K562 (cell line): ENCODE data around the gene DLG3.

ENCODE experiments used
- HDAC2 ChIP-seq: fragments of 450-650 bp; IDR thresholded peaks from 2 replicates; pipeline ENCODE4 v1.6.1; 2016; ENCODE audit warnings: mild to moderate bottlenecking
- MAZ ChIP-seq, 2 experiments: fragments of 450-650 bp in 1 of 2; sonication (generic) in 1 of 2; formaldehyde crosslinking; IDR thresholded peaks in 1 of 2; conservative IDR thresholded peaks in 1 of 2; 2 replicates each; pipeline versions ENCODE4 v1.4.0 to v1.5.0; 2020; ENCODE audit warnings: mild to moderate bottlenecking in 1 of 2, missing genetic modification reagents in 1 of 2
- MBD2 ChIP-seq: sonication (generic); IDR thresholded peaks from 2 replicates; pipeline ENCODE4 v1.6.1; 2016; ENCODE audit warnings: low read depth, borderline replicate concordance
- MXI1 ChIP-seq: IDR thresholded peaks from 2 replicates; pipeline ENCODE4 v1.6.1; 2011; ENCODE audit warnings: low read depth, mild to moderate bottlenecking, improper control_type of control experiment, low read length
- MYC ChIP-seq, 2 experiments: fragments of 250-450 bp in 1 of 2; sonication (Bioruptor Pico) in 1 of 2; IDR thresholded peaks; 2 replicates each; pipeline versions ENCODE4 v1.5.1 to v1.6.1; 2012 to 2021; ENCODE audit warnings: low read depth in 2 of 2, borderline replicate concordance in 1 of 2, improper control_type of control experiment in 1 of 2, low read length in 1 of 2, mild to moderate bottlenecking in 1 of 2, moderate library complexity in 1 of 2
- POU5F1 ChIP-seq: fragments of 150-350 bp; IDR thresholded peaks from 2 replicates; pipeline ENCODE4 v1.6.1; 2014; ENCODE audit warnings: borderline replicate concordance, low read length, low read depth, mild to moderate bottlenecking; ENCODE audit not compliant: partially characterized antibody
- RNF2 ChIP-seq: sonication (generic); IDR thresholded peaks from 2 replicates; pipeline ENCODE4 v1.6.1; 2016
- SMC3 ChIP-seq: conservative IDR thresholded peaks from 2 replicates; pipeline ENCODE4 v1.6.1; 2011; ENCODE audit warnings: low read depth, low read length, improper control_type of control experiment; ENCODE audit not compliant: insufficient read depth
- SNAPC5 ChIP-seq: fragments of 250-450 bp; sonication (Bioruptor Pico); IDR thresholded peaks from 2 replicates; pipeline ENCODE4 v1.8.0; 2021; ENCODE audit warnings: moderate library complexity, mild to moderate bottlenecking, inconsistent platforms
- ZNF253 ChIP-seq: fragments of 250-450 bp; sonication (Bioruptor Pico); conservative IDR thresholded peaks from 2 replicates; pipeline ENCODE4 v1.6.1; 2021; ENCODE audit warnings: mild to moderate bottlenecking
- TF ChIP-seq, protein P1 (sequence below): fragments of 450-650 bp; formaldehyde crosslinking; IDR thresholded peaks from 2 replicates; pipeline ENCODE4 v1.4.0; 2020; ENCODE audit warnings: mild to moderate bottlenecking, mixed read lengths
- TF ChIP-seq, protein P2 (sequence below), 3 experiments: IDR thresholded peaks in 2 of 3; conservative IDR thresholded peaks in 1 of 3; 2 replicates each; pipeline ENCODE4 v1.5.1; 2011 to 2012; ENCODE audit warnings: low read length in 3 of 3, mild to moderate bottlenecking in 3 of 3, control low read depth in 2 of 3, improper control_type of control experiment in 1 of 3, inconsistent platforms in 1 of 3, low read depth in 1 of 3, mixed read lengths in 1 of 3, moderate library complexity in 1 of 3; ENCODE audit not compliant: insufficient read depth in 2 of 3
- TF ChIP-seq, protein P3 (sequence below): fragments of 250-450 bp; sonication (Bioruptor Pico); IDR thresholded peaks from 2 replicates; pipeline ENCODE4 v1.5.0; 2020; ENCODE audit warnings: mild to moderate bottlenecking
- TF ChIP-seq, protein P4 (sequence below), 2 experiments: fragments of 250-450 bp in 1 of 2; fragments of 450-650 bp in 1 of 2; sonication (Bioruptor Pico) in 1 of 2; IDR thresholded peaks; 2 replicates each; pipeline versions ENCODE4 v1.6.1 to v1.8.0; 2016 to 2021; ENCODE audit warnings: mild to moderate bottlenecking in 2 of 2, moderate library complexity in 2 of 2, missing compliant biosample characterization in 1 of 2, missing genetic modification characterization in 1 of 2

GRCh38 chrX:70426286-70427278, 18.1 kb upstream of the DLG3 start:
- TF ChIP-seq SMC3 = no peak
- TF ChIP-seq ZNF253 (CRISPR knock-in tag) = no peak
- TF ChIP-seq, protein P1, sequence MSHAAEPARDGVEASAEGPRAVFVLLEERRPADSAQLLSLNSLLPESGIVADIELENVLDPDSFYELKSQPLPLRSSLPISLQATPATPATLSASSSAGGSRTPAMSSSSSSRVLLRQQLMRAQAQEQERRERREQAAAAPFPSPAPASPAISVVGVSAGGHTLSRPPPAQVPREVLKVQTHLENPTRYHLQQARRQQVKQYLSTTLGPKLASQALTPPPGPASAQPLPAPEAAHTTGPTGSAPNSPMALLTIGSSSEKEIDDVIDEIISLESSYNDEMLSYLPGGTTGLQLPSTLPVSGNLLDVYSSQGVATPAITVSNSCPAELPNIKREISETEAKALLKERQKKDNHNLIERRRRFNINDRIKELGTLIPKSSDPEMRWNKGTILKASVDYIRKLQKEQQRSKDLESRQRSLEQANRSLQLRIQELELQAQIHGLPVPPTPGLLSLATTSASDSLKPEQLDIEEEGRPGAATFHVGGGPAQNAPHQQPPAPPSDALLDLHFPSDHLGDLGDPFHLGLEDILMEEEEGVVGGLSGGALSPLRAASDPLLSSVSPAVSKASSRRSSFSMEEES (CRISPR knock-in tag) = no peak
- no peak for TF ChIP-seq MBD2
- TF ChIP-seq MAZ (CRISPR knock-in tag; conservative IDR thresholded peaks at IDR 0.05 in 1 of 2, IDR thresholded peaks at IDR 0.05 in 1 of 2) = no peak
- TF ChIP-seq, protein P2, sequence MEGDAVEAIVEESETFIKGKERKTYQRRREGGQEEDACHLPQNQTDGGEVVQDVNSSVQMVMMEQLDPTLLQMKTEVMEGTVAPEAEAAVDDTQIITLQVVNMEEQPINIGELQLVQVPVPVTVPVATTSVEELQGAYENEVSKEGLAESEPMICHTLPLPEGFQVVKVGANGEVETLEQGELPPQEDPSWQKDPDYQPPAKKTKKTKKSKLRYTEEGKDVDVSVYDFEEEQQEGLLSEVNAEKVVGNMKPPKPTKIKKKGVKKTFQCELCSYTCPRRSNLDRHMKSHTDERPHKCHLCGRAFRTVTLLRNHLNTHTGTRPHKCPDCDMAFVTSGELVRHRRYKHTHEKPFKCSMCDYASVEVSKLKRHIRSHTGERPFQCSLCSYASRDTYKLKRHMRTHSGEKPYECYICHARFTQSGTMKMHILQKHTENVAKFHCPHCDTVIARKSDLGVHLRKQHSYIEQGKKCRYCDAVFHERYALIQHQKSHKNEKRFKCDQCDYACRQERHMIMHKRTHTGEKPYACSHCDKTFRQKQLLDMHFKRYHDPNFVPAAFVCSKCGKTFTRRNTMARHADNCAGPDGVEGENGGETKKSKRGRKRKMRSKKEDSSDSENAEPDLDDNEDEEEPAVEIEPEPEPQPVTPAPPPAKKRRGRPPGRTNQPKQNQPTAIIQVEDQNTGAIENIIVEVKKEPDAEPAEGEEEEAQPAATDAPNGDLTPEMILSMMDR (IDR thresholded peaks at IDR 0.05 in 2 of 3, conservative IDR thresholded peaks at IDR 0.05 in 1 of 3; ENCODE audit: insufficient read depth in 2 of 3, low read depth in 1 of 3, low read length in 3 of 3) = no peak
- no peak for TF ChIP-seq POU5F1
- no peak for TF ChIP-seq RNF2
- no peak for TF ChIP-seq HDAC2
- TF ChIP-seq, protein P3, sequence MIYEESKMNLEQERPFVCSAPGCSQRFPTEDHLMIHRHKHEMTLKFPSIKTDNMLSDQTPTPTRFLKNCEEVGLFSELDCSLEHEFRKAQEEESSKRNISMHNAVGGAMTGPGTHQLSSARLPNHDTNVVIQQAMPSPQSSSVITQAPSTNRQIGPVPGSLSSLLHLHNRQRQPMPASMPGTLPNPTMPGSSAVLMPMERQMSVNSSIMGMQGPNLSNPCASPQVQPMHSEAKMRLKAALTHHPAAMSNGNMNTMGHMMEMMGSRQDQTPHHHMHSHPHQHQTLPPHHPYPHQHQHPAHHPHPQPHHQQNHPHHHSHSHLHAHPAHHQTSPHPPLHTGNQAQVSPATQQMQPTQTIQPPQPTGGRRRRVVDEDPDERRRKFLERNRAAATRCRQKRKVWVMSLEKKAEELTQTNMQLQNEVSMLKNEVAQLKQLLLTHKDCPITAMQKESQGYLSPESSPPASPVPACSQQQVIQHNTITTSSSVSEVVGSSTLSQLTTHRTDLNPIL (CRISPR knock-in tag) = no peak
- no peak for TF ChIP-seq MXI1
- TF ChIP-seq MYC (IDR thresholded peaks at IDR 0.05; ENCODE audit: low read depth, low read length) = no peak
- TF ChIP-seq MYC (CRISPR knock-in tag; IDR thresholded peaks at IDR 0.05; ENCODE audit: borderline replicate concordance, low read depth) = no peak
- TF ChIP-seq SNAPC5 (CRISPR knock-in tag) = no peak
- TF ChIP-seq, protein P4, sequence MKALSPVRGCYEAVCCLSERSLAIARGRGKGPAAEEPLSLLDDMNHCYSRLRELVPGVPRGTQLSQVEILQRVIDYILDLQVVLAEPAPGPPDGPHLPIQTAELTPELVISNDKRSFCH (CRISPR knock-in tag; IDR thresholded peaks at IDR 0.05) = no peak
- TF ChIP-seq, protein P4 (tag; IDR thresholded peaks at IDR 0.05) = no peak
